Osteocyte (in vitro differentiated cells): Measurements from ENCODE around the gene NUP210L. TPM values are rescaled to one million over a fixed set of nuclear protein-coding genes. Genes with fewer than 3 reads are reported as not detected.
"Not testable (repeated sequence)": the region's sequence is repeated elsewhere in the genome, so short reads cannot be mapped to it uniquely, and the experiment has no call there.

ENCODE experiments used
- DNase-seq: peaks from one replicate; pipeline ENCODE4 v3.0.0; 2021; ENCODE audit warnings: mixed read lengths; ENCODE audit not compliant: unreplicated experiment; ENCODE audit errors: extremely low spot score
- H3K27ac Mint-ChIP-seq: one replicate; pipeline ENCODE4 v1.8.0; 2021; ENCODE audit warnings: mild to moderate bottlenecking, mixed read lengths; ENCODE audit not compliant: unreplicated experiment
- H3K27me3 Mint-ChIP-seq: one replicate; pipeline ENCODE4 v1.8.0; 2021; ENCODE audit warnings: mixed read lengths; ENCODE audit not compliant: unreplicated experiment
- H3K36me3 Mint-ChIP-seq: one replicate; pipeline ENCODE4 v1.8.0; 2021; ENCODE audit warnings: mixed read lengths; ENCODE audit not compliant: unreplicated experiment
- H3K4me1 Mint-ChIP-seq: one replicate; pipeline ENCODE4 v1.8.0; 2021; ENCODE audit warnings: mixed read lengths; ENCODE audit not compliant: unreplicated experiment
- H3K4me3 Mint-ChIP-seq: one replicate; pipeline ENCODE4 v1.8.0; 2021; ENCODE audit warnings: mild to moderate bottlenecking, moderate library complexity, mixed read lengths; ENCODE audit not compliant: unreplicated experiment
- H3K9me3 Mint-ChIP-seq: one replicate; pipeline ENCODE4 v1.8.0; 2021; ENCODE audit warnings: mixed read lengths; ENCODE audit not compliant: unreplicated experiment
- total RNA-seq: library from RNA; stranded (reverse); gene quantifications from 2 replicates; pipeline ENCODE4 v1.2.1, GENCODE V29; 2021
- TF ChIP-seq, protein P1 (sequence below): fragments of 200-600 bp; sonication (generic); IDR thresholded peaks from 2 replicates; pipeline ENCODE4 v1.5.0; 2021; ENCODE audit warnings: antibody characterized with exemption, mild to moderate bottlenecking, moderate library complexity

Gene NUP210L
- total RNA-seq, 1 donor from 2014 or later, result not detected

DNA sequence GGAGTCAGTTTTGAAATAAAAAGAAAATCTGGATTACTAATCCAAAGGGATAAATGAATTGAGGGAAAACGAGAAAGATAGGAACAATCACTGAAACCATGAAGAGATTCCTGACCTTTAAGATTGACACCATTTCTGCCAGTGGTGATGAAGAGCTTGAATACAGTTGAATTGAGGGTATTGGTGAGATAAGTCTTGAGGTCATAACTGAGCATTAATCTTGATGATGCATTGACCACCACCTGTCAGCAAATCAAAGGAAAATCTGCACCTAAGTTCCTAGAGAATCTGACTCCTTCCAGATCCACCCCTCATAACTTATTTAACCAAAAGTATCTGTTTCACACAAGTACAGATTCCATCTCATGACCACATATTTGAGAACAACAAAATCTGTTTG lies 142.7 kb downstream of the NUP210L start:
- H3K4me1 Mint-ChIP-seq, result no peaks in the 10 kb centered on the region
- no peak overlapping the region for H3K4me3 Mint-ChIP-seq
- H3K9me3 Mint-ChIP-seq, result no peaks in the 10 kb centered on the region
- no peak overlapping the region for H3K27ac Mint-ChIP-seq
- no peaks in the 10 kb centered on the region for H3K36me3 Mint-ChIP-seq
- H3K27me3 Mint-ChIP-seq, result no peaks in the 10 kb centered on the region
- TF ChIP-seq, protein P1, sequence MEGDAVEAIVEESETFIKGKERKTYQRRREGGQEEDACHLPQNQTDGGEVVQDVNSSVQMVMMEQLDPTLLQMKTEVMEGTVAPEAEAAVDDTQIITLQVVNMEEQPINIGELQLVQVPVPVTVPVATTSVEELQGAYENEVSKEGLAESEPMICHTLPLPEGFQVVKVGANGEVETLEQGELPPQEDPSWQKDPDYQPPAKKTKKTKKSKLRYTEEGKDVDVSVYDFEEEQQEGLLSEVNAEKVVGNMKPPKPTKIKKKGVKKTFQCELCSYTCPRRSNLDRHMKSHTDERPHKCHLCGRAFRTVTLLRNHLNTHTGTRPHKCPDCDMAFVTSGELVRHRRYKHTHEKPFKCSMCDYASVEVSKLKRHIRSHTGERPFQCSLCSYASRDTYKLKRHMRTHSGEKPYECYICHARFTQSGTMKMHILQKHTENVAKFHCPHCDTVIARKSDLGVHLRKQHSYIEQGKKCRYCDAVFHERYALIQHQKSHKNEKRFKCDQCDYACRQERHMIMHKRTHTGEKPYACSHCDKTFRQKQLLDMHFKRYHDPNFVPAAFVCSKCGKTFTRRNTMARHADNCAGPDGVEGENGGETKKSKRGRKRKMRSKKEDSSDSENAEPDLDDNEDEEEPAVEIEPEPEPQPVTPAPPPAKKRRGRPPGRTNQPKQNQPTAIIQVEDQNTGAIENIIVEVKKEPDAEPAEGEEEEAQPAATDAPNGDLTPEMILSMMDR, result no peak
- no peak for DNase-seq

DNA sequence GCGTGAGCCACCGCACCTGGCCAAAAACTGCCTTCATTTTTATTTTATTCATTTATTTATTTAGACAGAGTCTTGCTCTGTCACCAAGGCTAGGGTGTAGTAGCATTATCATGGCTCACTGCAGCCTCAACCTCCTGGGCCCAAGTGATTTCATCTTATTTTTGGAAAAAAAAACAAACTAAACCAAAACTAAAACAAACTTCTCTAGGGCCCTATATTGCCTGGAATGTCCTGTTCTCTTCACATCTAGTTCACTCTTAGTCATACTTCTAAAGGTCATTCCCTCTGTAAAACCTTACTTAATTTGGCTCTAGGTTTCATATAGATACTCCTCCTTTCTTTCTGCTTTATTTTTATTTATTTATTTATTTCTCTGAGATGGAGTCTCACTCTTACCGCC lies 148.7 kb downstream of the NUP210L start:
- TF ChIP-seq, protein P1, result no peak
- Mint-ChIP-seq H3K4me3 (no peak overlapping the region), H3K4me1 (peaks cover 4% of the 10 kb centered on the region), H3K9me3 (no peaks in the 10 kb centered on the region), H3K36me3 (no peaks in the 10 kb centered on the region), H3K27me3 (no peaks in the 10 kb centered on the region), H3K27ac (peak overlapping the region; percentile 67)
- DNase-seq, result no peak

DNA sequence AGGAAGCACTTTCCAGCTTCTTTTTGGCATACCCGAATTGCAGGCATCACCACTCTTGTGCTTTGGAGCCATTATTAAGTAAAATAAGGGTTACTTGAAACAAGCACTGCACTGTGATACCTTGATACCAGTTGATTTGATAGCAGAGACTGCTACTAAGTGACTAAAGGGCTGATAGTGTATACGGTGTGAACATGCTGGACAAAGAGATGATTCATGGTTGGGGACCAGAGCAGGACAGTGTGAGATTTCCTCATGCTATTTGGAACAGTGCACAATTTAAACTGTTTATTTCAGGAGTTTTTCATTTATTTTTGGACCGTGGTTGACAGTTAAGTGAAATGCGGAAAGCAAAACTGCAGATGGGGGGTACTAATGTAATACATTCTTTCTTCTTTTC lies 154.5 kb downstream of the NUP210L start:
- Mint-ChIP-seq H3K4me3 (no peak overlapping the region), H3K36me3 (peaks cover 4% of the 10 kb centered on the region), H3K27me3 (no peaks in the 10 kb centered on the region), H3K4me1 (no peaks in the 10 kb centered on the region), H3K27ac (no peak overlapping the region), H3K9me3 (peaks cover 3% of the 10 kb centered on the region)
- no peak for DNase-seq
- TF ChIP-seq, protein P1, result no peak

DNA sequence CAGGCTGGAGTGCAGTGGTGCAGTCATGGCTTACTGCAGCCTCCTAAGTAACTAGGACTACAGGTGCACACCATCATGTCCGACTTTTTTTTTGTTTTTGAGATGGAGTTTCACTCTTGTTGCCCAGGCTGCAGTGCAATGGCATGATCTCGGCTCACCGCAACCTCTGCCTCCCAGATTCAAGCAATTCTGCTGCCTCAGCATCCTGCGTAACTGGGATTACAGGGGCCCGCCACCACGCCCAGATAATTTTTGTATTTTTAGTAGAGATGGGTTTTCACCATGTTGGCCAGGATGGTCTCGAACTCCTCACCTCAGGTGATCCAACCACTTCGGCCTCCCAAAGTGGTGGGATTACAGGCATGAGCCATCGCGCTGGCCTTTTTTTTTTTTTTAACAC lies 158.0 kb downstream of the NUP210L start:
- H3K4me1 Mint-ChIP-seq, DNase-seq, H3K27me3 Mint-ChIP-seq, H3K9me3 Mint-ChIP-seq, H3K27ac Mint-ChIP-seq, H3K4me3 Mint-ChIP-seq: not testable (repeated sequence)
- peaks cover 19% of the 10 kb centered on the region for H3K36me3 Mint-ChIP-seq

DNA sequence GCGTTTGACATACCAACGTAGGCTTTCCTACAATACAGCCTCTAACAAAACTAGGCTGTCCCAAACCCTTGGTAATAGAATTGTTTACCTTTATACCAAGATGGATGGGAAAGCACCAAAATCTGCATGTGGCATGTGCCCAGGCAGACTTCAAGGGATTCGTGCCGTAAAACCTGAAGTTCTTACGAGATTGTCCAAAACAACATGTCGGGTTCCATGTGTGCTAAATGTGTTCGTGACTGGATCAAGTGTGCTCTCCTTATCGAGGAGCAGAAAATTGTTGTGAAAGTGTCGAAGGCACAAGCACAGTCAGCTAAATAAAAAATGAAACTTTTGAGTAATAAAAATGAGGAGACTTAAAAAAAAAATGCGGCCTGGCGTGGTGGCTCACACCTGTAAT lies 159.2 kb downstream of the NUP210L start:
- H3K27ac Mint-ChIP-seq, result no peak overlapping the region
- peaks cover 3% of the 10 kb centered on the region for H3K9me3 Mint-ChIP-seq
- TF ChIP-seq, protein P1, result no peak
- peaks cover 18% of the 10 kb centered on the region for H3K4me1 Mint-ChIP-seq
- no peaks in the 10 kb centered on the region for H3K27me3 Mint-ChIP-seq
- H3K36me3 Mint-ChIP-seq, result peaks cover 30% of the 10 kb centered on the region
- no peak for DNase-seq
- no peak overlapping the region for H3K4me3 Mint-ChIP-seq

DNA sequence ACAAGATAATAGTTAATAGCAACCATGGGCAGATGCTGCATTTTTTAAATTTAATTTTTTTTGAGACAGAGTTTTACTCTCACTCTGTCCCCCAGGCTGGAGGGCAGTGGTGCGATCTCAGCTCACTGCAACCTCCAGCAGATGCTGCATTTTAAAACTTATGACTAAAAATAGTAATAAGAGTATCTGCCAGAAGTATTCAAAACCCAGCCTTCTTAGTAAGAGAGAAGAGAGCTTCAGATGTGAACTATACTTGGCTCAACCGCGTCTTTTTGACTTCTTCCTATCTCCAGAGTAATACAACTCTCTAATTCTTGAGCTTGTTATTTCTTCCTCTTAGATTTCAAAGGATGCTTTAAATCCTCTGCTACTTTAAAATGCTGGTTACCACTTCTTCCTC lies 159.7 kb downstream of the NUP210L start:
- H3K27ac Mint-ChIP-seq, result no peak overlapping the region
- peaks cover 30% of the 10 kb centered on the region for H3K36me3 Mint-ChIP-seq
- no peak for DNase-seq
- no peak overlapping the region for H3K4me3 Mint-ChIP-seq
- peaks cover 21% of the 10 kb centered on the region for H3K4me1 Mint-ChIP-seq
- peaks cover 3% of the 10 kb centered on the region for H3K9me3 Mint-ChIP-seq
- no peaks in the 10 kb centered on the region for H3K27me3 Mint-ChIP-seq
- TF ChIP-seq, protein P1, result no peak
